Hepatocyte (in vitro differentiated cells): ENCODE measurements around the gene LYSMD2. TPM values are rescaled to one million over a fixed set of nuclear protein-coding genes. Genes with fewer than 3 reads are reported as not detected.
A peak's percentile ranks its signal among the peaks of the same experiment; 100 is the strongest.

ENCODE experiments used
- DNase-seq: peaks from one replicate; pipeline ENCODE4 v3.0.0-alpha.2; 2016; ENCODE audit warnings: low spot score
- H2AFZ ChIP-seq: fragments of 200-600 bp; sonication (generic); 2 replicates; pipeline ENCODE4 v1.6.0; 2016; ENCODE audit warnings: antibody characterized with exemption, mild to moderate bottlenecking
- H3K27ac ChIP-seq: fragments of 200-600 bp; sonication (generic); 2 replicates; pipeline ENCODE4 v1.5.1; 2016; ENCODE audit warnings: mild to moderate bottlenecking
- H3K27me3 ChIP-seq: fragments of 200-600 bp; sonication (generic); 2 replicates; pipeline ENCODE4 v1.6.1; 2016
- H3K36me3 ChIP-seq: fragments of 200-600 bp; sonication (generic); replicated peaks from 2 replicates; pipeline ENCODE4 v1.5.1; 2016; ENCODE audit warnings: low read depth; ENCODE audit not compliant: insufficient read depth
- H3K4me1 ChIP-seq: fragments of 200-600 bp; sonication (generic); 2 replicates; pipeline ENCODE4 v1.5.1; 2016; ENCODE audit warnings: mild to moderate bottlenecking, moderate library complexity; ENCODE audit not compliant: insufficient read depth
- H3K4me2 ChIP-seq: fragments of 200-600 bp; sonication (generic); 2 replicates; pipeline ENCODE4 v1.6.0; 2016
- H3K4me3 ChIP-seq: fragments of 200-600 bp; sonication (generic); 2 replicates; pipeline ENCODE4 v1.5.1; 2016; ENCODE audit warnings: mild to moderate bottlenecking
- H3K79me2 ChIP-seq: fragments of 200-600 bp; sonication (generic); 2 replicates; pipeline ENCODE4 v1.6.0; 2017; ENCODE audit warnings: mild to moderate bottlenecking
- H3K9me2 ChIP-seq: fragments of 200-600 bp; sonication (generic); replicated peaks from 2 replicates; pipeline ENCODE4 v1.6.0; 2017; ENCODE audit warnings: mild to moderate bottlenecking; ENCODE audit not compliant: insufficient read depth
- H3K9me3 ChIP-seq: fragments of 200-600 bp; sonication (generic); 2 replicates; pipeline ENCODE4 v1.5.1; 2016; ENCODE audit warnings: low read depth, mild to moderate bottlenecking
- H4K20me1 ChIP-seq: fragments of 200-600 bp; sonication (generic); 2 replicates; pipeline ENCODE4 v1.6.0; 2016; ENCODE audit warnings: mild to moderate bottlenecking; ENCODE audit not compliant: insufficient read depth, poor library complexity, severe bottlenecking
- EZH2 ChIP-seq: fragments of 200-600 bp; sonication (generic); IDR thresholded peaks from 2 replicates; pipeline ENCODE4 v1.6.1; 2016; ENCODE audit warnings: antibody characterized with exemption, mild to moderate bottlenecking, borderline replicate concordance
- EZH2phosphoT487 ChIP-seq: fragments of 200-600 bp; sonication (generic); IDR thresholded peaks from one replicate; pipeline ENCODE4 v1.6.1; 2018; ENCODE audit warnings: antibody characterized with exemption, mild to moderate bottlenecking, low read depth, moderate library complexity; ENCODE audit not compliant: unreplicated experiment, severe bottlenecking
- WGBS: methylation state at CpG from one replicate; pipeline ENCODE4 v1.1.6; 2016; ENCODE audit warnings: low lambda C conversion rate; ENCODE audit errors: missing lambda C conversion rate; 5-methylcytosine and 5-hydroxymethylcytosine counted together
- polyA plus RNA-seq: library from polyadenylated mRNA; unstranded; fragments of >200 nt; fragmentation: Nextera tagmentation; extraction: Ambion mirVana; gene quantifications from 2 replicates; pipeline ENCODE4 v1.2.1, GENCODE V29; 2016
- total RNA-seq: library from RNA; depleted of rRNA; stranded (reverse); fragments of >200 nt; gene quantifications from 2 replicates; pipeline ENCODE4 v1.2.3, GENCODE V29; 2014
- TF ChIP-seq, protein P1 (sequence below): fragments of 200-600 bp; sonication (generic); IDR thresholded peaks from 2 replicates; pipeline ENCODE4 v1.5.1; 2016; ENCODE audit warnings: antibody characterized with exemption, mild to moderate bottlenecking; ENCODE audit not compliant: poor library complexity

The LYSMD2 gene
- total and polyA plus RNA-seq, 2 experiments from 2014 or later, result 5.1 to 7.6 TPM

DNA sequence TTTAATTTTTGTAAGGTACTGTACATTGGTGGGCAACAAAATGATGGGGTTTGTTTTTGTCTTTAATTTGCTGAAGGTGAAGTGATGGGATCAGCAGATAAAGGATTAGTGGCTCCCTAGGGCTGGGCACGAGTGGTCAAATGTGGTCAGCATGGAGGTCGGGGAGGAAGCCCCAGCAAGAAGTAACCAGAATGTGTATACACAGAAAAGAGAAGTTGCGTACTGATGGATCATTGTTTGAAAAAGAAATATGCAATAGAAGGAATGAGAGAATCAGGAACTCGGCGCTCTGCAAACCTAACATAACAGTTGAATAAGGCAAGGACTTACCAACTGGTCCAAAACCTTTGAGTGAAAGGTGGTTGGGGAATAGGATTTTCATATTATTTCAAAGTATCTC, 15.4 kb upstream of the LYSMD2 start:
- no peaks in the 10 kb centered on the region for H4K20me1 ChIP-seq
- WGBS, result 85% methylated on average over 5 of the region's 5 CpGs
- H2AFZ ChIP-seq, result no peak overlapping the region
- peak overlapping the region; percentile 93 for H3K4me2 ChIP-seq
- no peaks in the 10 kb centered on the region for H3K36me3 ChIP-seq
- H3K27me3 ChIP-seq, result peaks cover 54% of the 10 kb centered on the region
- H3K9me2 ChIP-seq, result no peaks in the 10 kb centered on the region
- no peak for DNase-seq
- H3K79me2 ChIP-seq, result peaks cover 6% of the 10 kb centered on the region
- no peak overlapping the region for H3K27ac ChIP-seq
- TF ChIP-seq, protein P1, sequence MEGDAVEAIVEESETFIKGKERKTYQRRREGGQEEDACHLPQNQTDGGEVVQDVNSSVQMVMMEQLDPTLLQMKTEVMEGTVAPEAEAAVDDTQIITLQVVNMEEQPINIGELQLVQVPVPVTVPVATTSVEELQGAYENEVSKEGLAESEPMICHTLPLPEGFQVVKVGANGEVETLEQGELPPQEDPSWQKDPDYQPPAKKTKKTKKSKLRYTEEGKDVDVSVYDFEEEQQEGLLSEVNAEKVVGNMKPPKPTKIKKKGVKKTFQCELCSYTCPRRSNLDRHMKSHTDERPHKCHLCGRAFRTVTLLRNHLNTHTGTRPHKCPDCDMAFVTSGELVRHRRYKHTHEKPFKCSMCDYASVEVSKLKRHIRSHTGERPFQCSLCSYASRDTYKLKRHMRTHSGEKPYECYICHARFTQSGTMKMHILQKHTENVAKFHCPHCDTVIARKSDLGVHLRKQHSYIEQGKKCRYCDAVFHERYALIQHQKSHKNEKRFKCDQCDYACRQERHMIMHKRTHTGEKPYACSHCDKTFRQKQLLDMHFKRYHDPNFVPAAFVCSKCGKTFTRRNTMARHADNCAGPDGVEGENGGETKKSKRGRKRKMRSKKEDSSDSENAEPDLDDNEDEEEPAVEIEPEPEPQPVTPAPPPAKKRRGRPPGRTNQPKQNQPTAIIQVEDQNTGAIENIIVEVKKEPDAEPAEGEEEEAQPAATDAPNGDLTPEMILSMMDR, result no peak
- H3K4me3 ChIP-seq, result no peak overlapping the region
- H3K4me1 ChIP-seq, result peaks cover 8% of the 10 kb centered on the region
- H3K9me3 ChIP-seq, result no peaks in the 10 kb centered on the region

DNA sequence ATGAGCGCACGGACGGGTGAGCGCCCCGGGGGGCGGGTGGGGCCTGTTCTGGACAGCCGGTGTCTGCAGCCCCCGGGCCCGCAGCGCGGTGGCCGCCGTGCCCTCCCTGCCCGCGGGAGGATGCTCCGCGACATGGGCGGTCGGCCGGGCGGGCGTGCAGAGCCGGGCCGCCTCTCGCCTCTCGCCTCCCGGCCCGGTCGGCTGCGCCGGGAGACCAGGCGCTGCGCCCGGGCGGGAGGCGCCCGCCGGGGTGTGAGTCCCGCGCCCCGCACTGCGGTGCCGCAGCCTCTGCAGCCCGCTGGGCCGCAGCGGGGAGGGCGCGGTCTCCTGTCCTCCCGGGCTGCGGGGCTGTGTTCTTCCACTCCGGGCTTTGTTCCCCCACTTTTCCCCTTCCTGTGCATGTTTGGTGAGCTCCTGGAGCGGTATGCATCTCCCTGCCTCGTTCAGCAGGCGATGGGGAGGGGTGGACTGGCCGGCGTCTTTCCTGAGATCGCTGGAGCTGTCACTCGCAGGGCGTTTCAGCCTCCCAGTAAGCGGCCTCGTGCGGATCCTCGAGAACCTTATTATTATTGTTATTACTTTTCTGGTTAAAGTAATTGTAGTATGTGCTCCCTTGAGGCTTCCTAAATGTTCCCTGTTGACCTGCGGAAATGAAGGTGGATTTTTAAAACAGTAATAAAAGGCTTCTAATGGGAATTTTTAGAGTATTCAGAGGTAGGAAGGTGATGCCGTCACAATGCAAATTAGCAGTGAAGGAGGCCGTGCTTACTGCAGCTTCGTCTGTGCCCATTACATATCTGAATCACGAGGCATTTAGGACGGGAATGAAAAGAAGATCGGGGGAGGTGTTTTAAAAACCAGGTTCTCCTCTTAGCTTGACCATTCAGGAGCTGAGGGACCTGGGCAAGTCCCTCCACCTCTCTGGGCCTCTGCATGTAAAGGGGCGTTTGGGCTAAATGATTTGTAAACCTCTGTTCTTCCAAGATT, 14.5 kb upstream of the LYSMD2 start:
- no peaks in the 10 kb centered on the region for H4K20me1 ChIP-seq
- H3K79me2 ChIP-seq, result peaks cover 6% of the 10 kb centered on the region
- H3K4me3 ChIP-seq, result peak overlapping the region; percentile 95
- H3K9me3 ChIP-seq, result no peaks in the 10 kb centered on the region
- H3K4me1 ChIP-seq, result peaks cover 8% of the 10 kb centered on the region
- peaks cover 54% of the 10 kb centered on the region for H3K27me3 ChIP-seq
- 4% methylated on average over 43 of the region's 71 CpGs for WGBS
- H3K4me2 ChIP-seq, result peak overlapping the region; percentile 93
- DNase-seq, result peak; percentile 48
- no peaks in the 10 kb centered on the region for H3K36me3 ChIP-seq
- H3K9me2 ChIP-seq, result no peaks in the 10 kb centered on the region
- peak overlapping the region; percentile 36 for H2AFZ ChIP-seq
- H3K27ac ChIP-seq, result no peak overlapping the region
- TF ChIP-seq, protein P1, result no peak
- TF ChIP-seq EZH2phosphoT487 (no peak), EZH2 (no peak)

DNA sequence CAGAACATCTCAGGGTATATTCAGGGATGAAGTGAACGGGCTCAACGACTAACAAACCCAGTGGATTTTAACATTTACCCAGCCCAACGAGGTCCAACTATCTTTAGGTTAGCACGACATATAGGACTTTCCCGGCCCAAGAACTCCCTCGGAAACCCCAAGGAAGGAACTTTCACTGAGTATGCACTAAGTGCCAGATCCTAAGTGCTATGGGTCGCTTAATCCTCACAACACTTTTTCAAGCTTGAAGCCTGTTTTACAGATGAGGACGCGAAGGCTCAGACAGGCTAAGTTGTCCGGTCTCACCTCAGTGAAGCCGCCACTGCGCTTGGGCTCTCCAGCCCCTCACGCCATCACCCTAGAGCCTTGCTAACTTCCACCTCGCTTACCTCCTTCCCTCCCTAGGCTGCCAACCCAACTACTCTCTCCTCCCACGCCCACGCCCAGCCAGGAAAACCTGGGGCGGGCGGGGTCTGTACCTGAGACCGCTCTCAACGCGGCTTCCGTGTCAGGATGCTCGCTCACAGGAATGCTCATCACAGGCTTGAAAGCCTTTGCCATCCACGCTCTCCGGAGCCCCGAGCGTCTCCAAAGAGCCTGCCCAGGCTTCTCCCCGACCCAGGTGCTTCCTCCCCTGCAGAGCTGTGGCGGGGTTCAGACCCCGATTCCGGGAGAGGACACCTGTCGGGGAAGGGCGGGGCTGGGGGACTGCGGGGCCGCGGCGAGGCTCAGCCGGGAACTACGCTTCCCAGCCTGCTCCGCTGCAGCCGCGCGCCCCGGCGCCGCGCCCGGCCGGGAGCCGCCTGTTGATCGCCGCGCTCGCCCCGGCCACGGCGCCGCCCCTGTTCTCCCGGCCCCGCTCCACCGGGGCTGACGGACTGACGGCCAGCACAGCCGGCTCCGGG, 13.6 kb upstream of the LYSMD2 start, which contains the start of gene TMOD2:
Gene TMOD2, plus strand, starts transcription at position 806 of the 905 bp plus-strand sequence. CDS start 14,845 bp downstream, outside the sequence.
- H3K4me3 ChIP-seq, result peak within 1 kb of the TSS; percentile 95
- no peaks in the 10 kb centered on the region for H3K36me3 ChIP-seq
- peak; percentile 71 for DNase-seq
- H2AFZ ChIP-seq, result peak within 1 kb of the TSS; percentile 36
- H3K79me2 ChIP-seq, result peaks cover 6% of the 10 kb centered on the region
- WGBS, result 12% methylated on average over 32 of the region's 65 CpGs
- H3K4me2 ChIP-seq, result peak within 1 kb of the TSS; percentile 93
- no peaks in the 10 kb centered on the region for H3K9me2 ChIP-seq
- H3K27me3 ChIP-seq, result peaks cover 59% of the 10 kb centered on the region
- no peak for TF ChIP-seq EZH2
- TF ChIP-seq, protein P1, result no peak
- TF ChIP-seq EZH2phosphoT487, result no peak
- no peaks in the 10 kb centered on the region for H3K9me3 ChIP-seq
- H4K20me1 ChIP-seq, result no peaks in the 10 kb centered on the region
- peaks cover 8% of the 10 kb centered on the region for H3K4me1 ChIP-seq
- H3K27ac ChIP-seq, result no peak within 1 kb of the TSS
